PFSK-1 (cell line): ENCODE results near the gene CADM2.

Experiments used
- FOXP2 ChIP-seq: optimal IDR thresholded peaks from 2 replicates; pipeline ENCODE3; 2011; ENCODE audit warnings: borderline replicate concordance, control low read depth, inconsistent platforms; ENCODE audit not compliant: insufficient read depth; ENCODE audit errors: extremely low read length, extremely low read depth
- POLR2AphosphoS5 ChIP-seq: IDR thresholded peaks from 2 replicates; pipeline ENCODE4 v1.6.1; 2012; ENCODE audit warnings: low read depth, mild to moderate bottlenecking, control low read depth, low read length, moderate library complexity
- SIN3A ChIP-seq: IDR thresholded peaks from 2 replicates; pipeline ENCODE4 v1.6.1; 2012; ENCODE audit warnings: mild to moderate bottlenecking, low read length, moderate library complexity, borderline replicate concordance; ENCODE audit not compliant: insufficient read depth
- TAF1 ChIP-seq: IDR thresholded peaks from 2 replicates; pipeline ENCODE4 v1.6.1; 2012; ENCODE audit warnings: low read length, control low read depth, borderline replicate concordance; ENCODE audit not compliant: insufficient read depth
- TF ChIP-seq, protein P1 (sequence below), 2 experiments: IDR thresholded peaks; 2 replicates each; pipeline versions ENCODE4 v1.6.1 to v1.8.0; 2011 to 2012; ENCODE audit warnings: low read depth in 2 of 2, low read length in 2 of 2, control low read depth in 1 of 2, inconsistent platforms in 1 of 2, mild to moderate bottlenecking in 1 of 2, moderate library complexity in 1 of 2; ENCODE audit not compliant: insufficient read depth in 1 of 2

Gene CADM2

DNA sequence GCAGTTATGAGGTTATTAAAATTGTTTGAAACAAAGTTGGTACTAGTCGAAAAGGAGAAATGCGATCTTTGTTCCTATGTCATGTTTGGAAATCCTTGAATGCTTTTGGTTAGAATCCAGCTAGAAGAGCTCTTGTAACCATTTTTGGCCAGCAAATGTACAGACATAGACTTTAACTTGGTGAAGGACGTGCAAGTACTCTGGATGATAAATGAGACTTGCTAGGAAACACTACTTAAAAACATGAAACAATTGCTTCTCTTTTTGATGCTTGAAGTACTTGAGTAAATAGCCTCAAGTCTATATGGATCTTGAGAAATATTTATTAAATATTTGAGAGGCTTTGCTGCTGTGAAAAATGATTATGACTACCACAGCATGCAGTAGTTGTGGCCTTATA, 95.8 kb downstream of the CADM2 start:
- no peak for TF ChIP-seq SIN3A
- no peak for TF ChIP-seq TAF1
- TF ChIP-seq POLR2AphosphoS5, result no peak
- TF ChIP-seq, protein P1, sequence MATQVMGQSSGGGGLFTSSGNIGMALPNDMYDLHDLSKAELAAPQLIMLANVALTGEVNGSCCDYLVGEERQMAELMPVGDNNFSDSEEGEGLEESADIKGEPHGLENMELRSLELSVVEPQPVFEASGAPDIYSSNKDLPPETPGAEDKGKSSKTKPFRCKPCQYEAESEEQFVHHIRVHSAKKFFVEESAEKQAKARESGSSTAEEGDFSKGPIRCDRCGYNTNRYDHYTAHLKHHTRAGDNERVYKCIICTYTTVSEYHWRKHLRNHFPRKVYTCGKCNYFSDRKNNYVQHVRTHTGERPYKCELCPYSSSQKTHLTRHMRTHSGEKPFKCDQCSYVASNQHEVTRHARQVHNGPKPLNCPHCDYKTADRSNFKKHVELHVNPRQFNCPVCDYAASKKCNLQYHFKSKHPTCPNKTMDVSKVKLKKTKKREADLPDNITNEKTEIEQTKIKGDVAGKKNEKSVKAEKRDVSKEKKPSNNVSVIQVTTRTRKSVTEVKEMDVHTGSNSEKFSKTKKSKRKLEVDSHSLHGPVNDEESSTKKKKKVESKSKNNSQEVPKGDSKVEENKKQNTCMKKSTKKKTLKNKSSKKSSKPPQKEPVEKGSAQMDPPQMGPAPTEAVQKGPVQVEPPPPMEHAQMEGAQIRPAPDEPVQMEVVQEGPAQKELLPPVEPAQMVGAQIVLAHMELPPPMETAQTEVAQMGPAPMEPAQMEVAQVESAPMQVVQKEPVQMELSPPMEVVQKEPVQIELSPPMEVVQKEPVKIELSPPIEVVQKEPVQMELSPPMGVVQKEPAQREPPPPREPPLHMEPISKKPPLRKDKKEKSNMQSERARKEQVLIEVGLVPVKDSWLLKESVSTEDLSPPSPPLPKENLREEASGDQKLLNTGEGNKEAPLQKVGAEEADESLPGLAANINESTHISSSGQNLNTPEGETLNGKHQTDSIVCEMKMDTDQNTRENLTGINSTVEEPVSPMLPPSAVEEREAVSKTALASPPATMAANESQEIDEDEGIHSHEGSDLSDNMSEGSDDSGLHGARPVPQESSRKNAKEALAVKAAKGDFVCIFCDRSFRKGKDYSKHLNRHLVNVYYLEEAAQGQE (IDR thresholded peaks at IDR 0.05; ENCODE audit: insufficient read depth in 1 of 2, low read depth in 2 of 2, low read length in 2 of 2), result no peak
- TF ChIP-seq FOXP2, result no peak

DNA sequence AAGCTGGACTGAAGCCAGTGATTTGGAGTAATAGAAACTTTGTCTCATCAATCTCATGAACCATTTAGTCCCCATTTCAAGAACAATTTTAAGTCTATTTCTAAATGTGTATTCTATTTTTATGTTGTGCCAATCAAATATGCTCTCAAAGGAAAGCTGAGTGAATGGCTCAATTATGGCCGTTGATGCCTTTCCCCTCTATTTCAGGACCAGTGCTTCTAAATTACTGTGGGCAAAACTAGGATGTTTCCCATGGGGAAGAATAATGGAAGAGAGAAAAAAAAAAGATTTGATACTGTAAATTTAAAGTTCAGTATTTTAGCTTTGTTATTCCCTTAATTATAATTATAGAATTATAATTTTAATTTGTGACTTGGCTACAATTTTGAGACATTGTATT, 110.1 kb downstream of the CADM2 start:
- no peak for TF ChIP-seq TAF1
- no peak for TF ChIP-seq FOXP2
- TF ChIP-seq, protein P1 (IDR thresholded peaks at IDR 0.05; ENCODE audit: insufficient read depth in 1 of 2, low read depth in 2 of 2, low read length in 2 of 2), result no peak
- no peak for TF ChIP-seq SIN3A
- TF ChIP-seq POLR2AphosphoS5, result no peak

DNA sequence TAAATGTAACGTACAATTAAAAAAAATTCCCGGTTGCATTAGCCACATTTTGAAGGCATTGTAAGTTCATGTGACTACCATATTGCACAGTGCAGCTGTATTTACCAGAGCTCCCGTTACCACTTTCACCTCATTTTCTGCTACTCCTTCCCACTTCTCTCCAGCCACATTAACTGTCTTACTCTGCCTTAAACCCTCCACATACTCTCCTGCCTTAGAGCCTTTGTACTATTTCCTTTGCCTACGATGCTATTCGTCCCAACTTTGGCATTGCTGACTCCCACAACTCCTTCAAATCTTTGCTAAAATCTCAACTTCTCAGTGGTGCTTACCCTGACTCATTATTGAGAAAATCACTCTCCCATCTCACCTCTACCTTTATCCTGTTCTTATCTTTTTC, 115.2 kb downstream of the CADM2 start:
- no peak for TF ChIP-seq TAF1
- TF ChIP-seq, protein P1 (IDR thresholded peaks at IDR 0.05; ENCODE audit: insufficient read depth in 1 of 2, low read depth in 2 of 2, low read length in 2 of 2), result no peak
- TF ChIP-seq FOXP2, result no peak
- TF ChIP-seq SIN3A, result no peak
- TF ChIP-seq POLR2AphosphoS5, result no peak

DNA sequence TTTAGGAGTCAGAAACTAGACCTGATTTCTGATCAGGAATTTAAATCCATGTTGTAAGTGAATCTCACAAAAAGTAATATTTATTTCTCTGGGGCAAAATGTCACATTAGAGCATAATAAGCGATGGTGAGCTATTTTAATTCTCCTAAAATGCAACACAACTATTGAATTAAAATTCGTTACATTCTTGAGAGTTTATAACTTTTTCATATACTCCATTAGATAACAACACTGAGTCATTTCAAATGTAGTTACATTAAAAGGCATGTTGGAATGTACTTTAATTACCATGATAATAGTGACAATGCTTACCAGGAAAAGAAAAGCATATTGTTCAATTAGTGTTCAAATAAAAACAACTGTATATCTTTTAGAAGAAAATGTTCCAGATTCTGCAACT, 116.9 kb downstream of the CADM2 start:
- TF ChIP-seq SIN3A, result no peak

DNA sequence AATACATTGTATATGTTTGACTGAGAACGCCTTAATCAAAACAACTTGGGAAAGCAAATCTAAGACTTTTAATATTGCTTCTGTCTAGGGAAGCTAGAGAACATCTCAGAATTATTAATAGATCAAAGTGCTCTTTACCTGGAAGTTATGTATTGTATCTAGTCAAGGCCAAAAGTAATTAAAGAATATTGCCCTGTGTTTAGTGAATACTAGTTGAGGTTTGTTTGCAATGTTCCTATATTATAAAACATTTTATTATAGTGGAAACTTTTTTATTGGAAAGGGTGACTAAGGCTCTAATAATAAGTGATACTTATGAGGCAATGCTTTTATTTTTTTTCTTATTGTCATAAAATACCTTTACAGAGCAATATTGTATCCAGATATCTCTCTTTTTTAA, 118.2 kb downstream of the CADM2 start:
- no peak for TF ChIP-seq SIN3A
- TF ChIP-seq, protein P1 (IDR thresholded peaks at IDR 0.05; ENCODE audit: insufficient read depth in 1 of 2, low read depth in 2 of 2, low read length in 2 of 2), result no peak
